Transverse colon (tissue), 3 donors: ENCODE results near the gene WDHD1.

Experiments
- EP300 ChIP-seq: sonication (generic); formaldehyde crosslinking; IDR thresholded peaks from one replicate; pipeline ENCODE4 v1.6.1; 2017; ENCODE audit warnings: antibody characterized with exemption, low read depth
- POLR2A ChIP-seq: fragments of 450-650 bp; IDR thresholded peaks from one replicate; pipeline ENCODE4 v1.6.1; 2016; ENCODE audit warnings: antibody characterized with exemption, mild to moderate bottlenecking, moderate library complexity
- POLR2AphosphoS5 ChIP-seq, 3 donors: sonication (generic); formaldehyde crosslinking; IDR thresholded peaks; one replicate each; pipeline ENCODE4 v1.6.1; 2016; ENCODE audit warnings: antibody characterized with exemption in 3 of 3

- TF ChIP-seq POLR2AphosphoS5 (IDR thresholded peaks at IDR 0.05), result no peak
- TF ChIP-seq POLR2A, result no peak
- TF ChIP-seq EP300, result no peak
Measured at GRCh38 chr14:55028066-55028465, 1.2 kb upstream of the WDHD1 start.
